SK-N-SH treated with all-trans-retinoic acid at 6 μM for 48 hours (cell line): ENCODE data around the gene OIT3.

Experiments used
- ARNTL ChIP-seq: fragments of 450-650 bp; formaldehyde crosslinking; IDR thresholded peaks from 2 replicates; pipeline ENCODE4 v1.5.0; 2020; ENCODE audit warnings: low read depth, mild to moderate bottlenecking, moderate library complexity, borderline replicate concordance
- BACH2 ChIP-seq: fragments of 250-450 bp; sonication (Bioruptor Pico); IDR thresholded peaks from 2 replicates; pipeline ENCODE4 v1.9.0; 2021; ENCODE audit warnings: mild to moderate bottlenecking, borderline replicate concordance
- ESRRG ChIP-seq: fragments of 250-450 bp; sonication (Bioruptor Pico); IDR thresholded peaks from 2 replicates; pipeline ENCODE4 v1.6.1; 2021; ENCODE audit warnings: mild to moderate bottlenecking
- ISL1 ChIP-seq: fragments of 250-450 bp; sonication (Bioruptor Pico); IDR thresholded peaks from 2 replicates; pipeline ENCODE4 v2.1.2; 2022; ENCODE audit warnings: mild to moderate bottlenecking, moderate library complexity
- POU6F1 ChIP-seq: fragments of 250-450 bp; sonication (Bioruptor Pico); IDR thresholded peaks from 2 replicates; pipeline ENCODE4 v1.8.0; 2021; ENCODE audit warnings: low read depth, mild to moderate bottlenecking, moderate library complexity, borderline replicate concordance
- PPARA ChIP-seq: fragments of 250-450 bp; sonication (Bioruptor Pico); IDR thresholded peaks from 2 replicates; pipeline ENCODE4 v1.5.0; 2020; ENCODE audit warnings: mild to moderate bottlenecking, borderline replicate concordance
- ZFP3 ChIP-seq: fragments of 250-450 bp; sonication (Bioruptor Pico); IDR thresholded peaks from 2 replicates; pipeline ENCODE4 v1.5.0; 2020; ENCODE audit warnings: mild to moderate bottlenecking, moderate library complexity
- ZFP30 ChIP-seq: fragments of 450-650 bp; formaldehyde crosslinking; IDR thresholded peaks from 2 replicates; pipeline ENCODE4 v1.5.0; 2022; ENCODE audit warnings: mild to moderate bottlenecking, moderate library complexity

DNA sequence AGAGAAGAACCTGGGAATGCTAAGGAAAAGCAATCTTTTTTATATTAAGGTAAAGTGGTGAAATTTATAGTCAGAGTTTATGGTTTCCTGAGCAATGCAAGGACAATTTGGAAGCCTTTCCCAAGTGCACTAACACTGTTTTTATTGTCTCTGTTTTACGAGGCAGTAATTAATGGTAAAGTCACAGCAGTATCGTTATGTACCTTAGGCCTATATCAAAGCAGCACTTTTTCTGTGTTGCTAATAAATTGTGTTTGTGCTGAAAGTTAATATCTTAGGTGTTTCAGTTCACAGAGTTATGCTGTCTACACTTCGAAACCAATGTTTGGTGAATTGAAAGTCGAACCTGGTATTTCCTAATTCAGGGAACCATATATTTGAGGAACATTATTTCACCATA is 19.2 kb downstream of the OIT3 start:
- TF ChIP-seq BACH2 (CRISPR knock-in tag) (no peak), ZFP30 (CRISPR knock-in tag) (no peak), POU6F1 (CRISPR knock-in tag) (no peak), ZFP3 (CRISPR knock-in tag) (no peak), ISL1 (CRISPR knock-in tag) (no peak), PPARA (CRISPR knock-in tag) (no peak), ESRRG (CRISPR knock-in tag) (no peak), ARNTL (CRISPR knock-in tag) (no peak)
